Neural cell (in vitro differentiated cells): ENCODE data around the gene SLC25A21.

Experiments used
- EZH2 ChIP-seq: fragments of 200-600, 300-800 bp; shearing (Covaris generic), sonication (generic); IDR thresholded peaks from 2 replicates; pipeline ENCODE4 v1.6.1; 2014; ENCODE audit warnings: antibody characterized with exemption, low read length, borderline replicate concordance, mild to moderate bottlenecking; ENCODE audit not compliant: insufficient read depth, poor library complexity, severe bottlenecking
- POLR2AphosphoS5 ChIP-seq: IDR thresholded peaks from 2 replicates; pipeline ENCODE4 v1.6.1; 2012

DNA sequence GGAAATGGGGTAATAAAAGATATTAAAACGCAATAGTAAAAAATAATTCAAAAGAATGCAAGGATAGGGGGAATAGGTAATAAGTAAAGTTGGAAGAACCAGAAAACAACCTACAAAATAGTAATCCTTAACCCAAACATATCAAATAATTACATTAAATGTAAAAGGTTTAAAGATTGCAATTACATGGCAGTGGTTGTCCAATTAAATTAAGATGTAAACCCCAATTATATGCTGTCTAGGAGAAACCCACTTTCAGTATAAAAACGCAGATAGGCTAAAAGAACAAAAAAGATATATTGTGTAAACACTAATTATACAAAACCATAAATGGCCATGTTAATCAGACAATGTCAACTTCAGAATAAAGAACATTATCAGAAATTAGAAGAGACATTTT lies 247.3 kb downstream of the SLC25A21 start:
- TF ChIP-seq POLR2AphosphoS5 = no peak
- TF ChIP-seq EZH2 = no peak
